ENCODE measurements around the gene TEAD1. TPM values are rescaled to one million over a fixed set of nuclear protein-coding genes. Genes with fewer than 3 reads are reported as not detected.

TEAD1 gene
- total and polyA plus RNA-seq, 9 donors, result 20.0 to 84.1 (median 67.6) TPM

DNA sequence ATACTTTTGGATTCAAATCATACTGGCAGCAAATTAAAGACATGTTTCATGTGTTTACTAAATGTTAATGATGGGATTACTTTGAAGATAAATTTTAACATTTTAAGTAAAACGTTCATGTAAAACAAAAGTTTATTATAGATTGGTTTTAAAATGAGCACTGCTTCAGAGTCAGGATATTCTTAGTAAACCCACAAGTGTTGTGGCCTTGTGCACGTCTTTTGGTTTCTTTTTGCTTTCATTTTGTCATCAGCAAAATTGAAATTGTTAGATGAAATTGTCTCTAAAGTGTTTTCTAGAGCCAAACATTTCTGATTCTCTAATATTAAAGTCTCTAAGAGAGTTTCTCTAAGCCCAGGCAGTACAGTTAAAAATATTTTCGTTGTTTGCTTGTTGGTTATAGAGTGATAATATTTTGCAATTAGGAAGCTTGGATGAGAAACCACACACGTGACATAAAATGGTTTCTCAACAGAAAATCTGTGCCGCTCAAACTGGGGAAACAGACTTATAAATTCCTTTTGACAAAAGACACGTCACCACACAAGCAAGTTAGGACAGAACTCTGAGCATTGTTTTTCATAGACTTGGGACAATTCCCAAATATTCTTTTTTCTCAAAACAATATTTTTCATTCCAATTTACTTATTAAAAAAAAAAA lies 164.4 kb downstream of the TEAD1 start:
- Histone ChIP-seq H3K4me3 (no peak overlapping the region), H3K27ac (peak overlapping the region in 1 of 2 donors; percentile 71), H3K4me1 (ENCODE audit: insufficient read depth) (peaks cover 21% of the 10 kb centered on the region), H3K27me3 (no peaks in the 10 kb centered on the region), H3K36me3 (no peaks in the 10 kb centered on the region), H3K9me3 (no peaks in the 10 kb centered on the region)
- peak in 1 of 5 donors; percentile 42 for DNase-seq
- intact Hi-C loops (cut with DNase I), result no loop called here
- 7 to 21% (median 10%) methylated on average over 6 of the region's 6 CpGs for WGBS, 3 donors
- TF ChIP-seq POLR2A (IDR thresholded peaks at IDR 0.05), result no peak
- TF ChIP-seq, protein P1, sequence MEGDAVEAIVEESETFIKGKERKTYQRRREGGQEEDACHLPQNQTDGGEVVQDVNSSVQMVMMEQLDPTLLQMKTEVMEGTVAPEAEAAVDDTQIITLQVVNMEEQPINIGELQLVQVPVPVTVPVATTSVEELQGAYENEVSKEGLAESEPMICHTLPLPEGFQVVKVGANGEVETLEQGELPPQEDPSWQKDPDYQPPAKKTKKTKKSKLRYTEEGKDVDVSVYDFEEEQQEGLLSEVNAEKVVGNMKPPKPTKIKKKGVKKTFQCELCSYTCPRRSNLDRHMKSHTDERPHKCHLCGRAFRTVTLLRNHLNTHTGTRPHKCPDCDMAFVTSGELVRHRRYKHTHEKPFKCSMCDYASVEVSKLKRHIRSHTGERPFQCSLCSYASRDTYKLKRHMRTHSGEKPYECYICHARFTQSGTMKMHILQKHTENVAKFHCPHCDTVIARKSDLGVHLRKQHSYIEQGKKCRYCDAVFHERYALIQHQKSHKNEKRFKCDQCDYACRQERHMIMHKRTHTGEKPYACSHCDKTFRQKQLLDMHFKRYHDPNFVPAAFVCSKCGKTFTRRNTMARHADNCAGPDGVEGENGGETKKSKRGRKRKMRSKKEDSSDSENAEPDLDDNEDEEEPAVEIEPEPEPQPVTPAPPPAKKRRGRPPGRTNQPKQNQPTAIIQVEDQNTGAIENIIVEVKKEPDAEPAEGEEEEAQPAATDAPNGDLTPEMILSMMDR (IDR thresholded peaks at IDR 0.05), result no peak

DNA sequence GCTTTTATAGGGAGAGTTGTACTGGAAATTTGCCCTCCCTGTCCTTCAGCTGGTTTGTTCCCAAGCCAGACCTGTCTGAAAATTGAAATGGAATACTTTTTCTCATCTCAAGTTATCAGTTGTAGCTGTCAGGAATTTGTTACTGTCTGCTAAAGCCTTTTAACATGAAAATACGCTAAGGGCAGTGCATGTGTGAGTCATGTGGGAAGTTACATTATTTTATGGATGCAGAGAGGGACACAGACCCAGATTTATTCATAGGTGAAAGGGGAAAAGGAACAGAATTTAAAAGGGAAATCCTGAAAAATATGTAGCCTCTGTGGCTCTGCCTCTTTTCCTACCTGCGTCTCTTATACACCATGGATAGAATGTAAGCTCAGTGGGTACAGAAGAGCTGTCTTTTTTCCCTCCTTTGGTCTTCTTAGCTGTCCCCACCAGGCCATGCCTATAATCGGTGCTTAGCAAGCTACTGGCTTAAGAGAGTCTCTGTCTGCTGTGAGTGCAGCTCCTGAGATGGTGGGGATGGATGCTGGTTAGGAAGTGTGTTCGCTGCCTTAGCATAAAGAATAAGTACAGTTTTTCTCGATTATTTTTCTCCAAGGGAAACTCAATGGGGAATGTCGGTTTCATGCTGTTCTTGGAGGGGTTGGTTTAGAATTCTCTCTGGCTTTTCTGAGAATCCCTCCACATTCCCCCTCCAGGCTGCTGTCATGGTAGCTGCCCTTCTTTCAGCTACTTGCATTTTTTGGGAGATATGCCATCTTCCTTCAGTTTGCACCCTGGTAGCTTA lies 166.8 kb downstream of the TEAD1 start:
- Histone ChIP-seq H3K4me3 (no peak overlapping the region), H3K36me3 (no peaks in the 10 kb centered on the region), H3K27me3 (no peaks in the 10 kb centered on the region), H3K4me1 (ENCODE audit: insufficient read depth) (peaks cover 25% of the 10 kb centered on the region), H3K27ac (peak overlapping the region in 1 of 2 donors; percentile 16), H3K9me3 (no peaks in the 10 kb centered on the region)
- DNase-seq, result no peak
- TF ChIP-seq POLR2A (IDR thresholded peaks at IDR 0.05) (no peak), EP300 (IDR thresholded peaks at IDR 0.05) (no peak)
- TF ChIP-seq, protein P1 (IDR thresholded peaks at IDR 0.05), result no peak
- intact Hi-C loops (cut with DNase I), result no loop called here
- 70 to 80% (median 71%) methylated on average over 6 of the region's 6 CpGs for WGBS, 3 donors

- no peaks in the 10 kb centered on the region for H3K9me3 ChIP-seq
- H3K36me3 ChIP-seq, result no peaks in the 10 kb centered on the region
- intact Hi-C loops (cut with DNase I), result no loop called here
- H3K4me1 ChIP-seq (ENCODE audit: insufficient read depth), result peaks cover 28% of the 10 kb centered on the region
- no peak overlapping the region for H3K4me3 ChIP-seq
- DNase-seq, result peak in 3 of 5 donors; percentile 60 to 72 (median 61)
- peak overlapping the region in 1 of 2 donors; percentile 16 for H3K27ac ChIP-seq
- no peaks in the 10 kb centered on the region for H3K27me3 ChIP-seq
- 6 to 12% (median 11%) methylated on average over 9 of the region's 9 CpGs for WGBS, 3 donors
- TF ChIP-seq EP300 (IDR thresholded peaks at IDR 0.05) (no peak), POLR2A (IDR thresholded peaks at IDR 0.05) (no peak)
- TF ChIP-seq, protein P1 (IDR thresholded peaks at IDR 0.05), result no peak
Observed at GRCh38 chr11:12841946-12842630, 167.9 kb downstream of the TEAD1 start.

- intact Hi-C loops (cut with DNase I), result no loop called here
- 64 to 70% (median 68%) methylated on average over 6 of the region's 6 CpGs for WGBS, 3 donors
- peak overlapping the region in 1 of 2 donors; percentile 16 for H3K27ac ChIP-seq
- TF ChIP-seq POLR2A (IDR thresholded peaks at IDR 0.05), result no peak
- TF ChIP-seq EP300 (IDR thresholded peaks at IDR 0.05), result no peak
- TF ChIP-seq, protein P1 (IDR thresholded peaks at IDR 0.05), result no peak
- no peaks in the 10 kb centered on the region for H3K36me3 ChIP-seq
- peaks cover 26% of the 10 kb centered on the region for H3K4me1 ChIP-seq (ENCODE audit: insufficient read depth)
- no peaks in the 10 kb centered on the region for H3K9me3 ChIP-seq
- no peak for DNase-seq
- H3K4me3 ChIP-seq, result no peak overlapping the region
- H3K27me3 ChIP-seq, result no peaks in the 10 kb centered on the region
Observed at GRCh38 chr11:12842933-12843636, 168.9 kb downstream of the TEAD1 start.
